Femur (tissue), 1 donor: ENCODE results near the gene VANGL2.
A peak's percentile ranks its signal among the peaks of the same experiment; 100 is the strongest.
"Not testable (repeated sequence)": the region's sequence is repeated elsewhere in the genome, so short reads cannot be mapped to it uniquely, and the experiment has no call there.

Source experiments
- DNase-seq: peaks from one replicate; pipeline ENCODE4 v3.0.0-alpha.2; 2017

VANGL2 gene

GRCh38 chr1:160370561-160371345, 29.6 kb upstream of the VANGL2 start:
- DNase-seq, result no peak

- no peak for DNase-seq
Measured at GRCh38 chr1:160371346-160371631, 29.1 kb upstream of the VANGL2 start.

- no peak for DNase-seq
Measured at GRCh38 chr1:160371756-160372155, 28.6 kb upstream of the VANGL2 start.

- DNase-seq, result no peak
Measured at GRCh38 chr1:160373696-160374095, 26.7 kb upstream of the VANGL2 start.

- peak; percentile 72 for DNase-seq
Measured at GRCh38 chr1:160374306-160375110, 25.9 kb upstream of the VANGL2 start.

GRCh38 chr1:160375788-160376524, 24.4 kb upstream of the VANGL2 start:
- no peak for DNase-seq

- peak; percentile 58 for DNase-seq
Measured at GRCh38 chr1:160376525-160377131, 23.7 kb upstream of the VANGL2 start.

- DNase-seq, result no peak
Measured at GRCh38 chr1:160377585-160378206, 22.7 kb upstream of the VANGL2 start.

- DNase-seq, result not testable (repeated sequence)
Measured at GRCh38 chr1:160384812-160385211, 15.6 kb upstream of the VANGL2 start.

GRCh38 chr1:160388406-160388805, 12.0 kb upstream of the VANGL2 start:
- DNase-seq, result not testable (repeated sequence)

- no peak for DNase-seq
Measured at GRCh38 chr1:160394673-160395072, 5.7 kb upstream of the VANGL2 start.

GRCh38 chr1:160397651-160398050, 2.7 kb upstream of the VANGL2 start:
- no peak for DNase-seq

- no peak for DNase-seq
Measured at GRCh38 chr1:160398823-160399222, 1.5 kb upstream of the VANGL2 start.

GRCh38 chr1:160399544-160400222, 681 bp upstream of the VANGL2 start:
- DNase-seq, result no peak

GRCh38 chr1:160400646-160401486, 502 bp downstream of the VANGL2 start:
- peak; percentile 69 for DNase-seq

- DNase-seq, result no peak
Measured at GRCh38 chr1:160401487-160401805, 1.1 kb downstream of the VANGL2 start.

GRCh38 chr1:160402001-160402795, 1.8 kb downstream of the VANGL2 start:
- no peak for DNase-seq

GRCh38 chr1:160403244-160403643, 2.9 kb downstream of the VANGL2 start:
- DNase-seq, result no peak

GRCh38 chr1:160404094-160404493, 3.7 kb downstream of the VANGL2 start:
- DNase-seq, result no peak

GRCh38 chr1:160405331-160405877, 5.0 kb downstream of the VANGL2 start:
- no peak for DNase-seq
